Astrocyte (in vitro differentiated cells and primary cell): ENCODE measurements around the gene MSRB3. TPM values are rescaled to one million over a fixed set of nuclear protein-coding genes. Genes with fewer than 3 reads are reported as not detected.

Experiments
- DNase-seq: peaks from one replicate; pipeline ENCODE4 v3.0.0-alpha.2; 2010; ENCODE audit warnings: low read depth
- FAIRE-seq: peaks from 2 replicates; lab custom pipeline; 2011; peaks lifted over from hg19 to GRCh38; lab: Jason Lieb, UNC
- H2AFZ ChIP-seq: 2 replicates; pipeline ENCODE4 v1.6.0; 2012; ENCODE audit warnings: low read depth, low read length, inconsistent platforms
- H3K27ac ChIP-seq: 2 replicates; pipeline ENCODE4 v1.5.1; 2011; ENCODE audit warnings: low read depth, low read length, inconsistent platforms
- H3K27me3 ChIP-seq: 2 replicates; pipeline ENCODE4 v1.6.0; 2011; ENCODE audit warnings: low read length, inconsistent platforms; ENCODE audit not compliant: insufficient read depth
- H3K36me3 ChIP-seq: 2 replicates; pipeline ENCODE4 v1.5.1; 2011; ENCODE audit warnings: low read length, inconsistent platforms; ENCODE audit not compliant: insufficient read depth
- H3K4me1 ChIP-seq: 2 replicates; pipeline ENCODE4 v1.5.1; 2011; ENCODE audit warnings: low read length, inconsistent platforms; ENCODE audit not compliant: insufficient read depth
- H3K4me2 ChIP-seq: 2 replicates; pipeline ENCODE4 v1.6.0; 2012; ENCODE audit warnings: low read length, inconsistent platforms
- H3K4me3 ChIP-seq: 2 replicates; pipeline ENCODE4 v1.5.1; 2011; ENCODE audit warnings: low read depth, mild to moderate bottlenecking, low read length, inconsistent platforms; ENCODE audit not compliant: insufficient read depth
- H3K79me2 ChIP-seq: 2 replicates; pipeline ENCODE4 v1.6.0; 2012; ENCODE audit warnings: mild to moderate bottlenecking, low read length, inconsistent platforms; ENCODE audit not compliant: insufficient read depth
- H3K9ac ChIP-seq: 2 replicates; pipeline ENCODE4 v1.6.0; 2012; ENCODE audit warnings: mild to moderate bottlenecking, low read length, inconsistent platforms
- H3K9me3 ChIP-seq: 2 replicates; pipeline ENCODE4 v1.5.1; 2012; ENCODE audit warnings: low read depth, mild to moderate bottlenecking, low read length, inconsistent platforms; ENCODE audit not compliant: insufficient read depth
- H4K20me1 ChIP-seq: 2 replicates; pipeline ENCODE4 v1.6.0; 2012; ENCODE audit warnings: low read length, inconsistent platforms; ENCODE audit not compliant: insufficient read depth
- H3K27ac Mint-ChIP-seq: one replicate; pipeline ENCODE4 v1.8.0; 2021; ENCODE audit warnings: mild to moderate bottlenecking, mixed read lengths; ENCODE audit not compliant: unreplicated experiment
- H3K27me3 Mint-ChIP-seq: one replicate; pipeline ENCODE4 v1.8.0; 2021; ENCODE audit warnings: low read depth, mixed read lengths; ENCODE audit not compliant: unreplicated experiment
- H3K36me3 Mint-ChIP-seq: one replicate; pipeline ENCODE4 v1.8.0; 2021; ENCODE audit warnings: low read depth, mixed read lengths; ENCODE audit not compliant: unreplicated experiment
- H3K4me1 Mint-ChIP-seq: one replicate; pipeline ENCODE4 v1.8.0; 2021; ENCODE audit warnings: low read depth, mixed read lengths; ENCODE audit not compliant: unreplicated experiment
- H3K4me3 Mint-ChIP-seq: one replicate; pipeline ENCODE4 v1.8.0; 2021; ENCODE audit warnings: mild to moderate bottlenecking, moderate library complexity, mixed read lengths; ENCODE audit not compliant: unreplicated experiment
- H3K9me3 Mint-ChIP-seq: one replicate; pipeline ENCODE4 v1.8.0; 2021; ENCODE audit warnings: mild to moderate bottlenecking, mixed read lengths; ENCODE audit not compliant: unreplicated experiment
- CTCF ChIP-seq: IDR thresholded peaks from 2 replicates; pipeline ENCODE4 v1.5.1; 2011; ENCODE audit warnings: low read depth, mild to moderate bottlenecking, inconsistent platforms, low read length, moderate library complexity; ENCODE audit not compliant: insufficient read depth
- EZH2 ChIP-seq: IDR thresholded peaks from 2 replicates; pipeline ENCODE4 v1.6.1; 2012; ENCODE audit warnings: mild to moderate bottlenecking, low read length, inconsistent platforms; ENCODE audit not compliant: insufficient read depth
- total RNA-seq: library from RNA; stranded (reverse); gene quantifications from 2 replicates; pipeline ENCODE4 v1.2.1, GENCODE V29; 2021

MSRB3 gene
- total RNA-seq, 1 donor from 2014 or later: 73.0 TPM

GRCh38 chr12:65384240-65384639, 105.8 kb downstream of the MSRB3 start:
- no peaks in the 10 kb centered on the region for H3K79me2 ChIP-seq
- TF ChIP-seq EZH2 (no peak), CTCF (no peak)
- FAIRE-seq (no peak), DNase-seq (no peak)
- Mint-ChIP-seq H3K9me3 (no peaks in the 10 kb centered on the region), H3K4me1 (no peaks in the 10 kb centered on the region), H3K27ac (no peak overlapping the region), H3K36me3 (peaks cover 3% of the 10 kb centered on the region), H3K4me3 (no peak overlapping the region), H3K27me3 (no peaks in the 10 kb centered on the region)
- no peaks in the 10 kb centered on the region for H3K27me3 ChIP-seq
- no peak overlapping the region for H3K4me3 ChIP-seq
- no peaks in the 10 kb centered on the region for H3K36me3 ChIP-seq
- H4K20me1 ChIP-seq: no peaks in the 10 kb centered on the region
- no peaks in the 10 kb centered on the region for H3K4me1 ChIP-seq
- no peak overlapping the region for H2AFZ ChIP-seq
- no peak overlapping the region for H3K27ac ChIP-seq
- H3K9me3 ChIP-seq: no peaks in the 10 kb centered on the region
- H3K4me2 ChIP-seq: no peak overlapping the region
- no peak overlapping the region for H3K9ac ChIP-seq

GRCh38 chr12:65387396-65387795, 108.9 kb downstream of the MSRB3 start:
- Mint-ChIP-seq H3K4me1 (no peaks in the 10 kb centered on the region), H3K27ac (no peak overlapping the region), H3K36me3 (peaks cover 3% of the 10 kb centered on the region), H3K4me3 (no peak overlapping the region), H3K9me3 (no peaks in the 10 kb centered on the region), H3K27me3 (no peaks in the 10 kb centered on the region)
- FAIRE-seq (no peak), DNase-seq (no peak)
- no peak overlapping the region for H3K4me2 ChIP-seq
- no peaks in the 10 kb centered on the region for H3K79me2 ChIP-seq
- H3K4me1 ChIP-seq: no peaks in the 10 kb centered on the region
- no peak overlapping the region for H3K27ac ChIP-seq
- H3K27me3 ChIP-seq: no peaks in the 10 kb centered on the region
- H4K20me1 ChIP-seq: no peaks in the 10 kb centered on the region
- H2AFZ ChIP-seq: no peak overlapping the region
- no peaks in the 10 kb centered on the region for H3K36me3 ChIP-seq
- H3K4me3 ChIP-seq: no peak overlapping the region
- H3K9ac ChIP-seq: no peak overlapping the region
- H3K9me3 ChIP-seq: no peaks in the 10 kb centered on the region
- no peak for TF ChIP-seq CTCF
- no peak for TF ChIP-seq EZH2

- TF ChIP-seq CTCF: no peak
- no peak for TF ChIP-seq EZH2
- Histone ChIP-seq H3K27me3 (no peaks in the 10 kb centered on the region), H3K79me2 (no peaks in the 10 kb centered on the region), H4K20me1 (no peaks in the 10 kb centered on the region), H3K36me3 (no peaks in the 10 kb centered on the region), H3K9me3 (no peaks in the 10 kb centered on the region), H3K9ac (no peak overlapping the region), H3K27ac (no peak overlapping the region), H3K4me3 (no peak overlapping the region), H3K4me2 (no peak overlapping the region), H3K4me1 (no peaks in the 10 kb centered on the region), H2AFZ (no peak overlapping the region)
- Mint-ChIP-seq H3K9me3 (peaks cover 3% of the 10 kb centered on the region), H3K27me3 (no peaks in the 10 kb centered on the region), H3K36me3 (peaks cover 5% of the 10 kb centered on the region), H3K4me3 (no peak overlapping the region), H3K4me1 (no peaks in the 10 kb centered on the region), H3K27ac (no peak overlapping the region)
- DNase-seq (no peak), FAIRE-seq (no peak)
Observed at GRCh38 chr12:65389436-65389835, 111.0 kb downstream of the MSRB3 start.
